Heart left ventricle (tissue), 16 donors: ENCODE data around the gene MMRN1. TPM values are rescaled to one million over a fixed set of nuclear protein-coding genes. Genes with fewer than 3 reads are reported as not detected.

Experiments used
- ATAC-seq, 4 donors: fragments of 200-7000 bp; cut with Tn5 transposase; one replicate each; pipeline ENCODE4 v1.9.1; 2020 to 2022; ENCODE audit warnings: moderate library complexity in 4 of 4, mild to moderate bottlenecking in 3 of 4, moderate number of reproducible peaks in 1 of 4
- DNase-seq, 5 donors: peaks; one replicate each; pipeline ENCODE4 v3.0.0-alpha.2; 2020
- H3K27ac ChIP-seq, 12 donors: fragments of 200-600 bp; sonication (generic) in 4 of 12; one replicate each; pipeline versions ENCODE4 v1.5.0 to v1.8.0; 2016 to 2022; ENCODE audit warnings: mild to moderate bottlenecking in 2 of 12
- H3K27me3 ChIP-seq, 9 donors: fragments of 200-600 bp; sonication (generic) in 2 of 9; one replicate each; pipeline versions ENCODE4 v1.5.1 to v1.8.0; 2016 to 2022; ENCODE audit warnings: mild to moderate bottlenecking in 3 of 9
- H3K36me3 ChIP-seq, 9 donors: fragments of 200-600 bp; sonication (generic) in 2 of 9; one replicate each; pipeline versions ENCODE4 v1.5.0 to v1.8.0; 2018 to 2022; ENCODE audit warnings: mild to moderate bottlenecking in 2 of 9
- H3K4me1 ChIP-seq, 12 donors: fragments of 200-600 bp; sonication (generic) in 4 of 12; one replicate each; pipeline versions ENCODE4 v1.5.0 to v1.8.0; 2016 to 2022; ENCODE audit warnings: mild to moderate bottlenecking in 3 of 12
- H3K4me3 ChIP-seq, 12 donors: fragments of 200-600 bp; sonication (generic) in 4 of 12; one replicate each; pipeline versions ENCODE4 v1.5.0 to v1.8.0; 2017 to 2022; ENCODE audit warnings: mild to moderate bottlenecking in 9 of 12, moderate library complexity in 4 of 12
- H3K9me3 ChIP-seq, 12 donors: fragments of 200-600 bp; sonication (generic) in 4 of 12; one replicate each; pipeline versions ENCODE4 v1.5.0 to v1.8.0; 2016 to 2022; ENCODE audit warnings: mild to moderate bottlenecking in 1 of 12
- CTCF ChIP-seq, 12 donors: fragments of 200-600 bp; sonication (generic) in 4 of 12; IDR thresholded peaks; one replicate each; pipeline versions ENCODE4 v1.5.0 to v1.8.0; 2018 to 2022; ENCODE audit warnings: antibody characterized with exemption in 12 of 12, mild to moderate bottlenecking in 5 of 12
- POLR2A ChIP-seq, 2 donors: fragments of 450-650 bp; IDR thresholded peaks; one replicate each; pipeline ENCODE4 v1.6.1; 2017; ENCODE audit warnings: antibody characterized with exemption in 2 of 2, mild to moderate bottlenecking in 2 of 2, moderate library complexity in 2 of 2
- WGBS, 4 donors: extraction: QIAGEN DNeasy Blood & Tissue Kit in 2 of 4; methylation state at CpG; one replicate each; pipeline versions ENCODE4 v1.1.5 to v1.1.7; 2013 to 2018; 5-methylcytosine and 5-hydroxymethylcytosine counted together
- intact Hi-C, 10 donors: fragments of 100-400 bp; cut with DNase I; formaldehyde crosslinking; loops; one replicate each; pipeline versions ENCODE4 v1.11.1 to v1.14.2; 2022
- polyA plus RNA-seq, 2 donors: library from polyadenylated mRNA; stranded (reverse); fragments of 200-250 nt; gene quantifications; one replicate each; pipeline ENCODE4 v1.2.3, GENCODE V29; 2013
- total RNA-seq, 9 donors: library from RNA; depleted of rRNA in 2 of 9; stranded (reverse); fragments of >200 nt in 2 of 9; fragmentation: NEBNext Ultra II Directional in 3 of 9; extraction: Animal tissue kit (Norgen Biotek cat#: 25700) in 3 of 9; gene quantifications; one replicate each; pipeline versions ENCODE4 v1.1.0 to v1.2.4, GENCODE V29; 2016 to 2023
- donor health status: ischemic (EF 13 %, LVEDD 7.1; RV severe dilation, severe dysfunction).
- donor health status: healthy with polysubstance abuse.
- donor health status: DM: no; HTN: yes; CAD: no.
- donor health status: DM: no; HTN: no; CAD: no.
- donor health status: ischemic (EF 25% LVEDD 6.9; RV normal size, moderate dysfunction).
- donor health status: ischemic (EF 25% LVEDD 5.7; RV mildly dilated, moderate dysfunction).
- donor health status: healthy.
- donor health status: DM: yes; HTN: yes; CAD: no.
- donor health status: ischemic (EF 35%, LVEDD 5.7; RV mildly dilated, moderate dysfunction).
- donor health status: nonischemic (EF 11% LVEDD 7.7; RV severe dilation, severe dysfunction).
- donor health status: DM: yes; HTN: yes; CAD: no.
- donor health status: PGD.
- donor health status: ischemic (EF 29% LVEDD 5.4; RV normal size, mild dysfunction).
- donor health status: nonischemic (EF 23%, LVEDD 6.1; RV moderate dilation, normal function).

The MMRN1 gene
- total and polyA plus RNA-seq, 11 donors = 0.14 to 9.9 (median 1.5) TPM

DNA sequence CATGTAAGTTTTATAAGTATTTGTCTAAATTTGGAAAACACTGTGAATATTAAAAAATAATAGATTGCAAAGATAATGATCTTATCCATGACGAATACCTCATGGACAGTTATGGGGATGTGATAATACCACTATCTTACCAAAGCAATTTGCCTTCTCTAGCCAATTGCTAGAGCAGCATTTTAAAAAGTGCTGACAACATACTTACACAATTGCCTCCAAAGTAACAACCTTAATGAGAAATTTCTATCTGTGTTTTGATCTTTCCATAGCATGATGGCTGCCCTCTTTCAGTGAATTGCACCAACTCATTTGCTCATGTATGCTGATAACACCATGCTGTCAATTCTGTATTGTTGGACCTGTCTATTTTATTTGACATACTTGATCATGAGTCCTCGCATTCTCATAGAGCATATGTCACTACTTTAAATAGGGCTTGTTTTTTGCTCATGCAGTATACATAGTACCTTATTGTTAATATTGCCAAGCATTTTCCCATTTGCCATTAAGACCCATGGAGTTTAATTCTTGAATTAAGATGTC lies 87.2 kb downstream of the MMRN1 start:
- Histone ChIP-seq H3K9me3 (no peaks in the 10 kb centered on the region), H3K27ac (no peak overlapping the region), H3K27me3 (no peaks in the 10 kb centered on the region), H3K4me1 (no peaks in the 10 kb centered on the region), H3K4me3 (no peak overlapping the region), H3K36me3 (no peaks in the 10 kb centered on the region)
- intact Hi-C loops = no loop called here
- WGBS, 4 donors = 70 to 72% (median 71%) methylated on average over 2 of the region's 2 CpGs
- TF ChIP-seq POLR2A (IDR thresholded peaks at IDR 0.05) (no peak), CTCF (IDR thresholded peaks at IDR 0.05) (no peak)
- ATAC-seq = no peak
- DNase-seq = no peak

- no peaks in the 10 kb centered on the region for H3K4me1 ChIP-seq
- WGBS, 4 donors = 87 to 92% (median 88%) methylated on average over 2 of the region's 2 CpGs
- ATAC-seq (no peak), DNase-seq (no peak)
- H3K9me3 ChIP-seq = peaks cover 0 to 10% (median 0%) of the 10 kb centered on the region in 12 donors
- H3K27ac ChIP-seq = no peak overlapping the region
- TF ChIP-seq POLR2A (IDR thresholded peaks at IDR 0.05) (no peak), CTCF (IDR thresholded peaks at IDR 0.05) (no peak)
- H3K36me3 ChIP-seq = no peaks in the 10 kb centered on the region
- H3K27me3 ChIP-seq = no peaks in the 10 kb centered on the region
- intact Hi-C loops = no loop called here
- no peak overlapping the region for H3K4me3 ChIP-seq
Observed at GRCh38 chr4:89988268-89988667, 93.6 kb downstream of the MMRN1 start.

DNA sequence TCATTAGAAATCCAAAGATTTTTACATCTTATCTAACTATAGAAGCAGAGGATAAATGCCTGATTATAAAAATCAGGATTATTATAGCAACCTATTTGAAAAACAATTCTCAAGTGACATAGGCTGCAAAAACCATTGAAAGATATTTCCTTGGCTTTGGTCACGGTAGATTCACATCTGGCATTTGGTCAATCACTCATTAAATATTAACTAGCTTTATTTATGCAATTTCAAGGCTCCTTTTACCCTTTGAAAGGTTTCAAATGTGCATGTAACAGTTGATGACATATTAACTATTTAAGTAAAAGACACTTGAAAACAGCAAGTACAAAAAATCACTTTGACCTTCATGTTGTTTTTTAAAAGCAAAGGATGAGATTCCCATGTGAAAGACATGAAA lies 98.1 kb downstream of the MMRN1 start:
- H3K4me3 ChIP-seq = no peak overlapping the region

More for the DNA sequence above, 98.1 kb downstream of the MMRN1 start:
- Histone ChIP-seq H3K27ac (no peak overlapping the region), H3K9me3 (peaks cover 0 to 10% (median 0%) of the 10 kb centered on the region in 12 donors), H3K27me3 (no peaks in the 10 kb centered on the region), H3K36me3 (no peaks in the 10 kb centered on the region), H3K4me1 (no peaks in the 10 kb centered on the region)
- TF ChIP-seq POLR2A (IDR thresholded peaks at IDR 0.05) (no peak), CTCF (IDR thresholded peaks at IDR 0.05) (no peak)
- ATAC-seq (no peak), DNase-seq (no peak)
- 33 to 67% (median 53%) methylated on average over 1 of the region's 1 CpG for WGBS, 4 donors
- intact Hi-C loops = no loop called here
